HG02885 (cell line): ENCODE data around the gene ATAD3C.
"Not testable (repeated sequence)": the region's sequence is repeated elsewhere in the genome, so short reads cannot be mapped to it uniquely, and the experiment has no call there.

Experiments
- ATAC-seq: cut with Tn5 transposase; IDR thresholded peaks from one replicate; pipeline ENCODE4 v1.9.1; 2021; ENCODE audit warnings: mild to moderate bottlenecking; ENCODE audit not compliant: unreplicated experiment, poor library complexity

ATAD3C gene

GRCh38 chr1:1440262-1441001, 9.1 kb upstream of the ATAD3C start:
- no peak for ATAC-seq

GRCh38 chr1:1441002-1441888, 8.2 kb upstream of the ATAD3C start:
- no peak for ATAC-seq

GRCh38 chr1:1442069-1442770, 7.3 kb upstream of the ATAD3C start:
- no peak for ATAC-seq

- not testable (repeated sequence) for ATAC-seq
Observed at GRCh38 chr1:1446631-1447030, 2.9 kb upstream of the ATAD3C start.

GRCh38 chr1:1450616-1451015, 1.1 kb downstream of the ATAD3C start:
- not testable (repeated sequence) for ATAC-seq

GRCh38 chr1:1451696-1452364, 2.3 kb downstream of the ATAD3C start:
- ATAC-seq = no peak

GRCh38 chr1:1452365-1452739, 2.9 kb downstream of the ATAD3C start:
- not testable (repeated sequence) for ATAC-seq

- no peak for ATAC-seq
Observed at GRCh38 chr1:1452882-1453281, 3.4 kb downstream of the ATAD3C start.

GRCh38 chr1:1454286-1455056, 5.0 kb downstream of the ATAD3C start:
- ATAC-seq = not testable (repeated sequence)

- ATAC-seq = no peak
Observed at GRCh38 chr1:1455366-1455884, 5.9 kb downstream of the ATAD3C start.

GRCh38 chr1:1455934-1456333, 6.4 kb downstream of the ATAD3C start:
- ATAC-seq = not testable (repeated sequence)

GRCh38 chr1:1456683-1457255, 7.3 kb downstream of the ATAD3C start:
- not testable (repeated sequence) for ATAC-seq

- not testable (repeated sequence) for ATAC-seq
Observed at GRCh38 chr1:1459156-1459555, 9.7 kb downstream of the ATAD3C start.

GRCh38 chr1:1459711-1460110, 10.2 kb downstream of the ATAD3C start:
- ATAC-seq = not testable (repeated sequence)

- ATAC-seq = no peak
Observed at GRCh38 chr1:1460540-1461130, 11.1 kb downstream of the ATAD3C start.

GRCh38 chr1:1461721-1462317, 12.3 kb downstream of the ATAD3C start:
- ATAC-seq = no peak

GRCh38 chr1:1462318-1462966, 13.0 kb downstream of the ATAD3C start:
- ATAC-seq = no peak

GRCh38 chr1:1463312-1463711, 13.8 kb downstream of the ATAD3C start:
- no peak for ATAC-seq
